ENCODE results near the gene CD96. TPM values are rescaled to one million over a fixed set of nuclear protein-coding genes. Genes with fewer than 3 reads are reported as not detected.

The CD96 gene
- total RNA-seq, 1 experiment from 2014 or later: not detected

GRCh38 chr3:111541391-111541790, 606 bp upstream of the CD96 start:
- H2AK5ac ChIP-seq (ENCODE audit: insufficient read length, low read length): no peak overlapping the region
- no peak overlapping the region for H3T11ph ChIP-seq (ENCODE audit: low read length)
- no peak overlapping the region for H3K14ac ChIP-seq (ENCODE audit: insufficient read depth, low read length)
- H3K79me2 ChIP-seq (ENCODE audit: insufficient read depth, low read length): no peaks in the 10 kb centered on the region
- H3K4ac ChIP-seq (ENCODE audit: low read depth, low read length): no peak overlapping the region
- Mint-ChIP-seq H3K9me3 (no peaks in the 10 kb centered on the region), H3K27ac (no peak overlapping the region), H3K27me3 (ENCODE audit: low read depth) (no peaks in the 10 kb centered on the region), H3K4me3 (no peak overlapping the region), H3K4me1 (peaks cover 4 to 6% of the 10 kb centered on the region in 2 experiments; a peak in 2 of 4 replicates), H3K36me3 (ENCODE audit: insufficient read depth in 1 of 3, low read depth in 3 of 3) (no peaks in the 10 kb centered on the region)
- H3K27me3 ChIP-seq (ENCODE audit: insufficient read depth, low read length): no peaks in the 10 kb centered on the region
- no peak overlapping the region for H3K4me2 ChIP-seq (ENCODE audit: insufficient read depth, insufficient read length, low read length)
- no peak overlapping the region for H4K5ac ChIP-seq (ENCODE audit: insufficient read length, low read depth, low read length)
- WGBS (ENCODE audit: extremely low coverage, insufficient read length, low lambda C conversion rate): no CpG with 5 or more reads among the region's 3 CpGs
- H3K27ac ChIP-seq (ENCODE audit: insufficient read length, low read depth, low read length): no peak overlapping the region
- H2BK5ac ChIP-seq (ENCODE audit: insufficient read length, low read length): no peak overlapping the region
- no peaks in the 10 kb centered on the region for H3K9me3 ChIP-seq (ENCODE audit: control insufficient read depth, low read depth, low read length)
- H2BK12ac ChIP-seq (ENCODE audit: insufficient read length, low read depth, low read length): no peak overlapping the region
- no peaks in the 10 kb centered on the region; the same call in 1 of the 2 replicates for H3K4me1 ChIP-seq (ENCODE audit: insufficient read depth, low read length)
- no peak overlapping the region for H2BK120ac ChIP-seq (ENCODE audit: low read depth, low read length, poor library complexity, severe bottlenecking)
- H3K23me2 ChIP-seq (ENCODE audit: insufficient read length, low read depth, low read length, poor library complexity, severe bottlenecking): no peaks in the 10 kb centered on the region
- H2BK20ac ChIP-seq (ENCODE audit: low read depth, low read length, poor library complexity, severe bottlenecking): no peak overlapping the region
- H3K23ac ChIP-seq (ENCODE audit: insufficient read length, low read depth, low read length): no peak overlapping the region
- H4K91ac ChIP-seq (ENCODE audit: insufficient read length, low read depth, low read length): no peak overlapping the region
- TF ChIP-seq, protein P1, sequence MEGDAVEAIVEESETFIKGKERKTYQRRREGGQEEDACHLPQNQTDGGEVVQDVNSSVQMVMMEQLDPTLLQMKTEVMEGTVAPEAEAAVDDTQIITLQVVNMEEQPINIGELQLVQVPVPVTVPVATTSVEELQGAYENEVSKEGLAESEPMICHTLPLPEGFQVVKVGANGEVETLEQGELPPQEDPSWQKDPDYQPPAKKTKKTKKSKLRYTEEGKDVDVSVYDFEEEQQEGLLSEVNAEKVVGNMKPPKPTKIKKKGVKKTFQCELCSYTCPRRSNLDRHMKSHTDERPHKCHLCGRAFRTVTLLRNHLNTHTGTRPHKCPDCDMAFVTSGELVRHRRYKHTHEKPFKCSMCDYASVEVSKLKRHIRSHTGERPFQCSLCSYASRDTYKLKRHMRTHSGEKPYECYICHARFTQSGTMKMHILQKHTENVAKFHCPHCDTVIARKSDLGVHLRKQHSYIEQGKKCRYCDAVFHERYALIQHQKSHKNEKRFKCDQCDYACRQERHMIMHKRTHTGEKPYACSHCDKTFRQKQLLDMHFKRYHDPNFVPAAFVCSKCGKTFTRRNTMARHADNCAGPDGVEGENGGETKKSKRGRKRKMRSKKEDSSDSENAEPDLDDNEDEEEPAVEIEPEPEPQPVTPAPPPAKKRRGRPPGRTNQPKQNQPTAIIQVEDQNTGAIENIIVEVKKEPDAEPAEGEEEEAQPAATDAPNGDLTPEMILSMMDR (conservative IDR thresholded peaks at IDR 0.05): no peak
- no peaks in the 10 kb centered on the region for H3K79me1 ChIP-seq (ENCODE audit: insufficient read depth, low read depth, low read length, poor library complexity, severe bottlenecking)
- no peak overlapping the region for H4K8ac ChIP-seq (replicated peaks; ENCODE audit: insufficient read length, low read depth, low read length)
- no peak overlapping the region for H2AFZ ChIP-seq (ENCODE audit: low read length)
- no peak overlapping the region for H3K56ac ChIP-seq (ENCODE audit: insufficient read length, low read depth, low read length)
- no peak overlapping the region for H3K18ac ChIP-seq (ENCODE audit: insufficient read length, low read depth, low read length)
- H2BK15ac ChIP-seq (ENCODE audit: low read depth, low read length): no peak overlapping the region
- DNase-seq: no peak
- H4K20me1 ChIP-seq (ENCODE audit: control insufficient read depth, insufficient read depth, insufficient read length): no peaks in the 10 kb centered on the region
- no peak overlapping the region for H3K9ac ChIP-seq (ENCODE audit: extremely low read depth, insufficient read length, low read length)
